MG63 (cell line): ENCODE measurements around the gene IL11RA. TPM values are rescaled to one million over a fixed set of nuclear protein-coding genes. Genes with fewer than 3 reads are reported as not detected.

Experiments used
- DNase-seq: peaks from one replicate; pipeline ENCODE4 v3.0.0-alpha.2; 2020
- H3K27me3 ChIP-seq: fragments of 250-450 bp; sonication (Bioruptor Pico); 2 replicates; pipeline ENCODE4 v1.5.1; 2020; ENCODE audit warnings: mild to moderate bottlenecking, moderate library complexity
- H3K36me3 ChIP-seq: fragments of 250-450 bp; sonication (Bioruptor Pico); 2 replicates; pipeline ENCODE4 v1.5.1; 2020; ENCODE audit warnings: mild to moderate bottlenecking, moderate library complexity
- H3K4me3 ChIP-seq: fragments of 250-450 bp; sonication (Bioruptor Pico); 2 replicates; pipeline ENCODE4 v1.5.1; 2020; ENCODE audit warnings: mild to moderate bottlenecking, moderate library complexity
- H3K9me3 ChIP-seq: fragments of 250-450 bp; sonication (Bioruptor Pico); 2 replicates; pipeline ENCODE4 v1.5.1; 2020; ENCODE audit warnings: mild to moderate bottlenecking, moderate library complexity
- total RNA-seq: library from RNA; depleted of rRNA; stranded (reverse); fragments of >200 nt; shearing (Covaris generic); gene quantifications from 2 replicates; pipeline ENCODE4 v1.2.3, GENCODE V29; 2014; ENCODE audit warnings: low replicate concordance

Gene IL11RA
- total RNA-seq, 1 experiment from 2014 or later, result 16.9 TPM

GRCh38 chr9:34663303-34663605 lies 11.3 kb downstream of the IL11RA start:
- Histone ChIP-seq H3K36me3 (no peaks in the 10 kb centered on the region), H3K27me3 (no peaks in the 10 kb centered on the region), H3K9me3 (no peaks in the 10 kb centered on the region), H3K4me3 (no peak overlapping the region)
- DNase-seq, result no peak

GRCh38 chr9:34664281-34665066 lies 12.5 kb downstream of the IL11RA start:
- no peaks in the 10 kb centered on the region for H3K36me3 ChIP-seq

GRCh38 chr9:34665067-34665380 lies 13.0 kb downstream of the IL11RA start:
- no peaks in the 10 kb centered on the region for H3K9me3 ChIP-seq
- no peaks in the 10 kb centered on the region for H3K36me3 ChIP-seq
- H3K4me3 ChIP-seq, result peak overlapping the region; percentile 86
- DNase-seq, result no peak
- H3K27me3 ChIP-seq, result no peaks in the 10 kb centered on the region

More at GRCh38 chr9:34664281-34665066, 12.5 kb downstream of the IL11RA start:
- H3K9me3 ChIP-seq, result no peaks in the 10 kb centered on the region
- H3K27me3 ChIP-seq, result no peaks in the 10 kb centered on the region
- DNase-seq, result peak; percentile 72
- peak overlapping the region; percentile 86 for H3K4me3 ChIP-seq

- H3K4me3 ChIP-seq, result peak overlapping the region; percentile 86
- DNase-seq, result peak; percentile 84
- no peaks in the 10 kb centered on the region for H3K36me3 ChIP-seq
- H3K9me3 ChIP-seq, result no peaks in the 10 kb centered on the region
- no peaks in the 10 kb centered on the region for H3K27me3 ChIP-seq
Observed at GRCh38 chr9:34665381-34666250, 13.6 kb downstream of the IL11RA start.

- H3K36me3 ChIP-seq, result no peaks in the 10 kb centered on the region
- H3K27me3 ChIP-seq, result no peaks in the 10 kb centered on the region
- H3K4me3 ChIP-seq, result no peak overlapping the region
- DNase-seq, result no peak
- H3K9me3 ChIP-seq, result no peaks in the 10 kb centered on the region
Observed at GRCh38 chr9:34669809-34670562, 18.0 kb downstream of the IL11RA start.

GRCh38 chr9:34671307-34671706 lies 19.3 kb downstream of the IL11RA start:
- Histone ChIP-seq H3K9me3 (no peaks in the 10 kb centered on the region), H3K36me3 (no peaks in the 10 kb centered on the region), H3K27me3 (no peaks in the 10 kb centered on the region), H3K4me3 (no peak overlapping the region)
- DNase-seq, result no peak

GRCh38 chr9:34674440-34674839 lies 22.5 kb downstream of the IL11RA start:
- Histone ChIP-seq H3K36me3 (no peaks in the 10 kb centered on the region), H3K4me3 (no peak overlapping the region), H3K9me3 (no peaks in the 10 kb centered on the region), H3K27me3 (no peaks in the 10 kb centered on the region)
- no peak for DNase-seq

GRCh38 chr9:34675048-34675714 lies 23.2 kb downstream of the IL11RA start:
- Histone ChIP-seq H3K4me3 (no peak overlapping the region), H3K27me3 (no peaks in the 10 kb centered on the region), H3K9me3 (no peaks in the 10 kb centered on the region), H3K36me3 (no peaks in the 10 kb centered on the region)
- peak; percentile 17 for DNase-seq

- no peak for DNase-seq
- Histone ChIP-seq H3K27me3 (no peaks in the 10 kb centered on the region), H3K9me3 (no peaks in the 10 kb centered on the region), H3K4me3 (no peak overlapping the region), H3K36me3 (no peaks in the 10 kb centered on the region)
Observed at GRCh38 chr9:34675869-34676268, 23.9 kb downstream of the IL11RA start.

- Histone ChIP-seq H3K27me3 (no peaks in the 10 kb centered on the region), H3K9me3 (no peaks in the 10 kb centered on the region), H3K36me3 (no peaks in the 10 kb centered on the region), H3K4me3 (no peak overlapping the region)
- no peak for DNase-seq
Observed at GRCh38 chr9:34684145-34684544, 32.2 kb downstream of the IL11RA start.

GRCh38 chr9:34684816-34685215 lies 32.8 kb downstream of the IL11RA start:
- DNase-seq, result no peak

GRCh38 chr9:34685591-34685990 lies 33.6 kb downstream of the IL11RA start:
- Histone ChIP-seq H3K36me3 (no peaks in the 10 kb centered on the region), H3K9me3 (no peaks in the 10 kb centered on the region), H3K27me3 (no peaks in the 10 kb centered on the region), H3K4me3 (no peak overlapping the region)
- DNase-seq, result no peak

More at GRCh38 chr9:34684816-34685215, 32.8 kb downstream of the IL11RA start:
- H3K9me3 ChIP-seq, result no peaks in the 10 kb centered on the region
- no peak overlapping the region for H3K4me3 ChIP-seq
- H3K27me3 ChIP-seq, result no peaks in the 10 kb centered on the region
- H3K36me3 ChIP-seq, result no peaks in the 10 kb centered on the region

GRCh38 chr9:34686231-34686630 lies 34.2 kb downstream of the IL11RA start:
- H3K36me3 ChIP-seq, result no peaks in the 10 kb centered on the region

GRCh38 chr9:34686732-34687131 lies 34.7 kb downstream of the IL11RA start:
- no peaks in the 10 kb centered on the region for H3K9me3 ChIP-seq
- no peak overlapping the region for H3K4me3 ChIP-seq
- H3K27me3 ChIP-seq, result no peaks in the 10 kb centered on the region
- H3K36me3 ChIP-seq, result no peaks in the 10 kb centered on the region
- DNase-seq, result no peak

More at GRCh38 chr9:34686231-34686630, 34.2 kb downstream of the IL11RA start:
- Histone ChIP-seq H3K27me3 (no peaks in the 10 kb centered on the region), H3K4me3 (no peak overlapping the region), H3K9me3 (no peaks in the 10 kb centered on the region)
- DNase-seq, result no peak

GRCh38 chr9:34687276-34688030 lies 35.5 kb downstream of the IL11RA start:
- no peaks in the 10 kb centered on the region for H3K27me3 ChIP-seq
- H3K4me3 ChIP-seq, result no peak overlapping the region
- no peak for DNase-seq
- no peaks in the 10 kb centered on the region for H3K36me3 ChIP-seq
- H3K9me3 ChIP-seq, result no peaks in the 10 kb centered on the region
